Measurements from ENCODE around the gene CDK6. TPM values are rescaled to one million over a fixed set of nuclear protein-coding genes. Genes with fewer than 3 reads are reported as not detected.

Gene CDK6
- total and polyA plus RNA-seq, 10 of the 15 experiments (the other 5 are each of a cell fraction or from before 2014, with no cell fraction given) = 8.0 to 118 (median 45.8) TPM

DNA sequence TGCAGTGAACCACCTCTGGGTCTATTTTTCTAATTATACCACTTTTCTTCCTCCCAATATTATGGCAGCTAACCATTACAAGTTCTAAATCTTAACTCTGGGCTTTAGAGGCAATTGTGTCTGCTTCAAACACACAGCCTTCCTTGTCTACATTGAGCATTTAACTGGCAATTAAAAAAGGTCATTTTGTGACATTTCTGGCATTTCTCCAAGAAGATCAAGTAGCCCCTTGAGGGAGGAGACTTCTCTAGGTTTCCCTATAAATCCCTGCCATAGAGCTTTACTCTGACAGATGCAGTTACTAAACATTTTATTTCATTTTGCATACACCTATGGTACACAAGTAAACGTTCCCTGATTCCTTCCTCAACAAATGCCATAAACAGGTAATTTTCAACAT lies 212.8 kb downstream of the CDK6 start:
- Histone ChIP-seq H3K27me3 (replicated peaks in 1 of 2; ENCODE audit: control insufficient read depth in 2 of 2, insufficient read depth in 2 of 2, low read length in 1 of 2) (no peaks in the 10 kb centered on the region), H3K36me3 (ENCODE audit: control insufficient read depth in 2 of 2, insufficient read depth in 2 of 2, low read length in 1 of 2) (peaks cover 6 to 7% of the 10 kb centered on the region in 2 experiments; a peak in 2 of 4 replicates), H3K27ac (ENCODE audit: control insufficient read depth, insufficient read depth) (no peak overlapping the region), H3K4me3 (no peak overlapping the region), H3K79me2 (ENCODE audit: control insufficient read depth, insufficient read depth, low read length) (peaks cover 2% of the 10 kb centered on the region), H4K20me1 (ENCODE audit: control insufficient read depth, insufficient read depth) (no peaks in the 10 kb centered on the region), H3K4me2 (ENCODE audit: control insufficient read depth, insufficient read depth) (no peak overlapping the region), H3K9me3 (replicated peaks; ENCODE audit: control insufficient read depth, insufficient read depth, low read length) (peaks cover 11% of the 10 kb centered on the region; the same call in 2 of the 3 replicates), H3K9ac (ENCODE audit: control insufficient read depth, insufficient read depth, low read length) (no peak overlapping the region), H2AFZ (ENCODE audit: control insufficient read depth, low read depth, low read length) (no peak overlapping the region), H3K4me1 (ENCODE audit: control insufficient read depth, insufficient read depth, low read length) (peaks cover 16% of the 10 kb centered on the region)
- FAIRE-seq (no peak), DNase-seq (ENCODE audit: low read depth, low spot score) (no peak), ATAC-seq (no peak)
- SMC1A ChIA-PET (ENCODE audit: uncharacterized antibody, unreplicated experiment) = interaction anchor here (0.8 to 5.4 kb wide), 6 partner anchors 8 to 209 kb away, joined by 3 to 44 read pairs (median 22); no protein-coding TSS in a partner anchor
- intact Hi-C loops (cut with micrococcal nuclease; ENCODE audit: unreplicated experiment) (loop anchor here (5.0 kb wide), 2 partner anchors 39 to 259 kb away; no protein-coding TSS in a partner anchor), in situ Hi-C loops (cut with MboI) (loop anchor here (5.0 kb wide), 2 partner anchors 209 to 429 kb away; no protein-coding TSS in a partner anchor)
- WGBS (ENCODE audit: insufficient coverage, insufficient replicate concordance, low lambda C conversion rate, missing lambda C conversion rate) = 70% methylated on average over 1 of the region's 1 CpG
- CTCF ChIA-PET = interaction anchor here (4.8 kb wide), 1 partner anchor 207 kb away, joined by 58 read pairs; no protein-coding TSS in a partner anchor
- POLR2A ChIA-PET = no interaction called here
- no TSS peak for BruUV-seq (replicated peaks)
- RAD21 ChIA-PET (ENCODE audit: unreplicated experiment) = interaction anchor here (7.1 kb wide), 1 partner anchor 210 kb away, joined by 78 read pairs; the partner anchor contains the start of gene CDK6
- TF ChIP-seq SREBF2 (IDR thresholded peaks at IDR 0.05; ENCODE audit: low read length) (no peak), KLF5 (IDR thresholded peaks at IDR 0.05; ENCODE audit: partially characterized antibody) (no peak), TCF7 (IDR thresholded peaks at IDR 0.05; ENCODE audit: borderline replicate concordance) (no peak), KAT2A (conservative IDR thresholded peaks at IDR 0.05; ENCODE audit: control insufficient read depth, low read depth, low read length) (no peak), MTA3 (IDR thresholded peaks at IDR 0.05; ENCODE audit: borderline replicate concordance, low read length) (no peak), RAD51 (IDR thresholded peaks at IDR 0.05) (no peak), ZNF207 (IDR thresholded peaks at IDR 0.05; ENCODE audit: borderline replicate concordance) (no peak), IKZF1 (conservative IDR thresholded peaks at IDR 0.05) (no peak)
- TF ChIP-seq, protein P1, sequence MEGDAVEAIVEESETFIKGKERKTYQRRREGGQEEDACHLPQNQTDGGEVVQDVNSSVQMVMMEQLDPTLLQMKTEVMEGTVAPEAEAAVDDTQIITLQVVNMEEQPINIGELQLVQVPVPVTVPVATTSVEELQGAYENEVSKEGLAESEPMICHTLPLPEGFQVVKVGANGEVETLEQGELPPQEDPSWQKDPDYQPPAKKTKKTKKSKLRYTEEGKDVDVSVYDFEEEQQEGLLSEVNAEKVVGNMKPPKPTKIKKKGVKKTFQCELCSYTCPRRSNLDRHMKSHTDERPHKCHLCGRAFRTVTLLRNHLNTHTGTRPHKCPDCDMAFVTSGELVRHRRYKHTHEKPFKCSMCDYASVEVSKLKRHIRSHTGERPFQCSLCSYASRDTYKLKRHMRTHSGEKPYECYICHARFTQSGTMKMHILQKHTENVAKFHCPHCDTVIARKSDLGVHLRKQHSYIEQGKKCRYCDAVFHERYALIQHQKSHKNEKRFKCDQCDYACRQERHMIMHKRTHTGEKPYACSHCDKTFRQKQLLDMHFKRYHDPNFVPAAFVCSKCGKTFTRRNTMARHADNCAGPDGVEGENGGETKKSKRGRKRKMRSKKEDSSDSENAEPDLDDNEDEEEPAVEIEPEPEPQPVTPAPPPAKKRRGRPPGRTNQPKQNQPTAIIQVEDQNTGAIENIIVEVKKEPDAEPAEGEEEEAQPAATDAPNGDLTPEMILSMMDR (IDR thresholded peaks at IDR 0.05 in 2 of 3, conservative IDR thresholded peaks at IDR 0.05 in 1 of 3; ENCODE audit: control insufficient read depth in 2 of 3, extremely low read depth in 1 of 3, insufficient read depth in 1 of 3, low read depth in 3 of 3, low read length in 3 of 3) = no peak
- TF ChIP-seq, protein P2, sequence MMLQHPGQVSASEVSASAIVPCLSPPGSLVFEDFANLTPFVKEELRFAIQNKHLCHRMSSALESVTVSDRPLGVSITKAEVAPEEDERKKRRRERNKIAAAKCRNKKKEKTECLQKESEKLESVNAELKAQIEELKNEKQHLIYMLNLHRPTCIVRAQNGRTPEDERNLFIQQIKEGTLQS (IDR thresholded peaks at IDR 0.05; ENCODE audit: borderline replicate concordance, extremely low read depth, low read depth, low read length) = no peak
- TF ChIP-seq, protein P3, sequence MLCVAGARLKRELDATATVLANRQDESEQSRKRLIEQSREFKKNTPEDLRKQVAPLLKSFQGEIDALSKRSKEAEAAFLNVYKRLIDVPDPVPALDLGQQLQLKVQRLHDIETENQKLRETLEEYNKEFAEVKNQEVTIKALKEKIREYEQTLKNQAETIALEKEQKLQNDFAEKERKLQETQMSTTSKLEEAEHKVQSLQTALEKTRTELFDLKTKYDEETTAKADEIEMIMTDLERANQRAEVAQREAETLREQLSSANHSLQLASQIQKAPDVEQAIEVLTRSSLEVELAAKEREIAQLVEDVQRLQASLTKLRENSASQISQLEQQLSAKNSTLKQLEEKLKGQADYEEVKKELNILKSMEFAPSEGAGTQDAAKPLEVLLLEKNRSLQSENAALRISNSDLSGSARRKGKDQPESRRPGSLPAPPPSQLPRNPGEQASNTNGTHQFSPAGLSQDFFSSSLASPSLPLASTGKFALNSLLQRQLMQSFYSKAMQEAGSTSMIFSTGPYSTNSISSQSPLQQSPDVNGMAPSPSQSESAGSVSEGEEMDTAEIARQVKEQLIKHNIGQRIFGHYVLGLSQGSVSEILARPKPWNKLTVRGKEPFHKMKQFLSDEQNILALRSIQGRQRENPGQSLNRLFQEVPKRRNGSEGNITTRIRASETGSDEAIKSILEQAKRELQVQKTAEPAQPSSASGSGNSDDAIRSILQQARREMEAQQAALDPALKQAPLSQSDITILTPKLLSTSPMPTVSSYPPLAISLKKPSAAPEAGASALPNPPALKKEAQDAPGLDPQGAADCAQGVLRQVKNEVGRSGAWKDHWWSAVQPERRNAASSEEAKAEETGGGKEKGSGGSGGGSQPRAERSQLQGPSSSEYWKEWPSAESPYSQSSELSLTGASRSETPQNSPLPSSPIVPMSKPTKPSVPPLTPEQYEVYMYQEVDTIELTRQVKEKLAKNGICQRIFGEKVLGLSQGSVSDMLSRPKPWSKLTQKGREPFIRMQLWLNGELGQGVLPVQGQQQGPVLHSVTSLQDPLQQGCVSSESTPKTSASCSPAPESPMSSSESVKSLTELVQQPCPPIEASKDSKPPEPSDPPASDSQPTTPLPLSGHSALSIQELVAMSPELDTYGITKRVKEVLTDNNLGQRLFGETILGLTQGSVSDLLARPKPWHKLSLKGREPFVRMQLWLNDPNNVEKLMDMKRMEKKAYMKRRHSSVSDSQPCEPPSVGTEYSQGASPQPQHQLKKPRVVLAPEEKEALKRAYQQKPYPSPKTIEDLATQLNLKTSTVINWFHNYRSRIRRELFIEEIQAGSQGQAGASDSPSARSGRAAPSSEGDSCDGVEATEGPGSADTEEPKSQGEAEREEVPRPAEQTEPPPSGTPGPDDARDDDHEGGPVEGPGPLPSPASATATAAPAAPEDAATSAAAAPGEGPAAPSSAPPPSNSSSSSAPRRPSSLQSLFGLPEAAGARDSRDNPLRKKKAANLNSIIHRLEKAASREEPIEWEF (IDR thresholded peaks at IDR 0.05; ENCODE audit: insufficient replicate concordance, low read depth, low read length) = no peak
- TF ChIP-seq, protein P4, sequence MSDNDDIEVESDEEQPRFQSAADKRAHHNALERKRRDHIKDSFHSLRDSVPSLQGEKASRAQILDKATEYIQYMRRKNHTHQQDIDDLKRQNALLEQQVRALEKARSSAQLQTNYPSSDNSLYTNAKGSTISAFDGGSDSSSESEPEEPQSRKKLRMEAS (IDR thresholded peaks at IDR 0.05; ENCODE audit: low read depth, low read length) = no peak
- TF ChIP-seq, protein P5, sequence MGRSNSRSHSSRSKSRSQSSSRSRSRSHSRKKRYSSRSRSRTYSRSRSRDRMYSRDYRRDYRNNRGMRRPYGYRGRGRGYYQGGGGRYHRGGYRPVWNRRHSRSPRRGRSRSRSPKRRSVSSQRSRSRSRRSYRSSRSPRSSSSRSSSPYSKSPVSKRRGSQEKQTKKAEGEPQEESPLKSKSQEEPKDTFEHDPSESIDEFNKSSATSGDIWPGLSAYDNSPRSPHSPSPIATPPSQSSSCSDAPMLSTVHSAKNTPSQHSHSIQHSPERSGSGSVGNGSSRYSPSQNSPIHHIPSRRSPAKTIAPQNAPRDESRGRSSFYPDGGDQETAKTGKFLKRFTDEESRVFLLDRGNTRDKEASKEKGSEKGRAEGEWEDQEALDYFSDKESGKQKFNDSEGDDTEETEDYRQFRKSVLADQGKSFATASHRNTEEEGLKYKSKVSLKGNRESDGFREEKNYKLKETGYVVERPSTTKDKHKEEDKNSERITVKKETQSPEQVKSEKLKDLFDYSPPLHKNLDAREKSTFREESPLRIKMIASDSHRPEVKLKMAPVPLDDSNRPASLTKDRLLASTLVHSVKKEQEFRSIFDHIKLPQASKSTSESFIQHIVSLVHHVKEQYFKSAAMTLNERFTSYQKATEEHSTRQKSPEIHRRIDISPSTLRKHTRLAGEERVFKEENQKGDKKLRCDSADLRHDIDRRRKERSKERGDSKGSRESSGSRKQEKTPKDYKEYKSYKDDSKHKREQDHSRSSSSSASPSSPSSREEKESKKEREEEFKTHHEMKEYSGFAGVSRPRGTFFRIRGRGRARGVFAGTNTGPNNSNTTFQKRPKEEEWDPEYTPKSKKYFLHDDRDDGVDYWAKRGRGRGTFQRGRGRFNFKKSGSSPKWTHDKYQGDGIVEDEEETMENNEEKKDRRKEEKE (IDR thresholded peaks at IDR 0.05) = no peak

Data from GM12878 (cell line).